Right renal cortex interstitium (tissue), 3 donors: ENCODE data around the gene KSR1. TPM values are rescaled to one million over a fixed set of nuclear protein-coding genes. Genes with fewer than 3 reads are reported as not detected.
"Not testable (repeated sequence)": the region's sequence is repeated elsewhere in the genome, so short reads cannot be mapped to it uniquely, and the experiment has no call there.

Experiments used
- DNase-seq, 3 donors: peaks; one replicate each; pipeline ENCODE4 v3.0.0-alpha.2; 2013; ENCODE audit warnings: low read depth in 3 of 3, low spot score in 2 of 3
- polyA plus RNA-seq, 3 donors: library from polyadenylated mRNA; unstranded; fragments of 120-200 nt; gene quantifications; one replicate each; pipeline ENCODE4 v1.2.1, GENCODE V29; 2013; ENCODE audit not compliant: insufficient read length in 3 of 3

Gene KSR1
- polyA plus RNA-seq = 10 to 100 TPM; 35.8 to 42.9 (median 41.6) TPM

DNA sequence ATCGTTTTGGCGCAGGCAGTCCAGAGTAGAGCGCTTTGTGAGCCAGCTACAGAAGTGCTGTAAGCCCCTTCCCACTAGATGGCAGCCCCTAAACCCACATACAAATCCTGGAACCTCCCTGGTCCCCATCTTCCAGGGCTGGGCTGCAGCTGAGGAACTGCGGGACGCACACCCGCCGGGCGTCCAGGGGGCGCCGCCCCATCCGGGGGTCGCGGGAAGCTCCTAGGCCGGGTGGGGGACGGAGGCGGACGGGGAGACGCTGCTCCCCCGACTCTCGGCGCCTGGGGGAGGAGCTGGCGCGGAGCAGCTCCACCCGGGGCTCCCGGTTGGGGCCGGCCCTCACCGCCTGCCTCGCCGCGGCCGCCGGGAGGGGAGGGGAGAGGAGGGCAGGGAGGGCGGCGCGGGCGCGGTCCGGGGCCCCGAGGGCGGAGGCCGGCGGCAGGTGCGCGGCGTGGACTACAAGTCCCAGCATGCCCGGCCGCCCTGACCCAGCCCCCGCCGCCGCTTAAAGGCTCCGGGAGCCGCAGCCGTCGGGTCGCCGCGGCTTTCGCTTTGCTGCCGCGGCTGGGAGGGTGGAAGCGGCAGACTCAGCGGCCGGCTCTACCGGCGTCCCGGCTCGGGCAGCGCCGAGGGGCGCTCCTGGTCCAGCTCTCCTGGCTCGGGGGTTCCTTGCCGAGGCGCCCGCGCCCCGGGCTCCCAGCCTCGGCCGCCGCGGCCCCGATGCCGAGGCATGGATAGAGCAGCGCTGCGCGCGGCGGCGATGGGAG lies at the start of gene KSR1:
Gene KSR1, plus strand, starts transcription at position 535 of the 767 bp plus-strand sequence. Its CDS starts 196 bp downstream, at position 731.
- DNase-seq = peak; percentile 67 to 74 (median 70)

DNA sequence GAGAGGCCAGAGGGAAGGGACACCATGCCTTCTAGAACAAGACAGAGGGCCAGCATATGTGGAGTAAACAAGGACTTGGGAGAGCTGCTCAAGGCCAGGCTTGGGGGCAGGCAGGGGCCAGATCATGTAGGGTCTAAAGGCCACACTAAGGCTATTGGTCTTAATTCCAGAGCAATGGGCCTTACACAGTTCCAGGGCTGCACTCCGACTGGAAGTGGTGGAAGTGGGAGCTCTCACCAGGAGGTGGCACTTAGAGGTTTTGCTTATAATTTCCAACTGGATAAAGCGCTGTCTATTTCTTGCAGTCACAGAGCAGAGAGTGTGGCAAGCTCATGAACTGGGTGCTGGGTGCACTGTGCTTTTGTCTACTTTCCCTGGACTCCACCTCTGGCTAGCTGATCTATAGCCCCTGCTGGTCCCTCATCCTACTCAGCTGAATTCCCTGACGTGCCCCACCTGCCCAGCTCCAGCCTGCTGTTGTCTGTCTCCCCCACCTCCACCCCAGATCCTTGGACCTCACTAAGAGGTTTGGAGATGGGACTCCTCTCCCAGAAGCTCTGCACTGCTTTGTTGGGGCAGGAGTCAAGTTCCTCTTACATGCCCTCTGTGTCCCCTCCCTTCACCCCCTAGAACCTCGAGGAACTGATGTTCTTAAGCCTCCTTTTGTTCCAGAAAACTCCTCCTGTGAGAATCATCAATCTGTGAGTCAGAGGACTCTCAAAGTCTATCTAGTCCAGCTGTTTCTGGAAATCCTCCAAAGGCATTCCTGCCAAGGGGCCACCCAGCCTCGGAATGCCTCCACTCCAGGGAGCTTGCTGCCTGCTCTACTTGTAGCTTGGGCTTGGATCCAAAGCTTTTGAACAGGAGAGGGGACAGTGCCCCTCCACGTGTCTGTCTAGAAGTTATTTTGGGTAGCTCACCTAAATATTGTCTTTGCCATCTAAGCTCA lies 48.1 kb upstream of the KSR1 start:
- DNase-seq = no peak

DNA sequence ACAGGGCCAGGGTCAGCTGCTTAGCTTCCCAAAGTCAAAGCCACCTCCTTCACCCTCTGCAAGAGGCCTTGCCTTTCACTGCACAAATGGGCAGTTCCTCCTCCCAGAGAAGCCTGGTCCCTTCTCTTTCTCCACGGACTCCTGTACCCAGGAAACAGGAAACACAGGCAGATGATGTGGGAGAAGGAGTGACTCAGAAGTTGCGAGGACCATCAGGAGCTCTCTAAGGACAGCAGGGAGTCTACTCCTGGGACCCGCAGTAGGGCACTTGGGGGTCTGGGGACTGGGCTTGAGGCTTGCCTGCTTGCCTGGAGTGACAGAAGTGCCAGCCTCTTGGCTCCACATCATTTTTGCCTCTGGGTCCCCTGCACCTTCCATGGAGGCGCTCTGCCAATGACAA lies 47.4 kb upstream of the KSR1 start:
- DNase-seq = no peak

DNA sequence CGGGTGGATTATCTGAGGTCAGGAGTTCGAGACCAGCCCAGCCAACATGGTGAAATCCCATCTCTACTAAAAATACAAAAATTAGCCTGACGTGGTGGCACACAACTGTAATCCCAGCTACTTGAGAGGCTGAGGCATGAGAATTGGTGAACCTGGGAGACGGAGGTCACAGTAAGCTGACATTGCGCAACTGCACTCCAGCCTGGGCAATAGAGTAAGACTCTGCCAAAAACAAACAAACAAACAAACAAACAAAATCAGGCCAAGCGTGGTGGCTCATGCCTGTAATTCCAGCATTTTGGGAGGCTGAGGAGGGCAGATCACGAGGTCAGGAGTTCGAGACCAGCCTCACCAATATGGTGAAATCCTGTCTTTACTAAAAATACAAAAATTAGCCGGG lies 44.1 kb upstream of the KSR1 start:
- not testable (repeated sequence) for DNase-seq

DNA sequence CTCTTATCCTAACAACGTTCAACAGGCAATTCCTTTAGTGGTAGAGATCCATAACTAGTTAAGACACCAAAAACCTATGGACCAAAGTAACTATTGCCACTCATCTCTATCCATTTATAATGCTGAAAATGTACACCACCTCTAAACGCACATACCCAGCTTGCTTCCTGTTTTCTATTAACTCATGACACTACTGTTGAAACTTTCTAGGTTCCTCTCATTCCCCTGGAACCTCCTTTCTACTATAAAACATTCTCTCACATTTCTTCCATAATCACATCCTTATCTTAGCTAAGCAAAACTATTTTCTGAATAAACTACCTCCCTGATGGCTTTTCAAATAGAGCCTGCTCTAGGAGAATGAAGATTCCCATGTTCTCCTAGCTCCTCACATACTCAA lies 42.9 kb upstream of the KSR1 start:
- no peak for DNase-seq

DNA sequence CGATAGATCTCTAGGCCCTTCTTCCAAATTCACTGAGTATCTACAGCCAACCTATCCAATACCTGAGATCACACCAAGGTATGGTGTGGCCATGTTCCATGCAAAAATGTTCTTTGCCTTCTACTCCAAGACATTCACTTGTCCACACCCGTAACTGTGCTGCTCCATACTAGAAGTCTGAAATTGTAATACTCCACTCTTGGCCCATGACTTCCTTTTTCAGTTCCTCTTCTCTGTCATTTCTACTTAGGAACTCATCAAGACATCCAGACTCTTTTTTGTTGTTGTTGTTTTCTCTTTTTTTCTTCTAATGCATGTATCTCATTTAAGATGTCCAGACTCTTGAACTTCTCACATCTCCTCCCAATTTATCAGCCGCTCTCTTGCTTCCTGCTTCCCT lies 42.5 kb upstream of the KSR1 start:
- DNase-seq = no peak

DNA sequence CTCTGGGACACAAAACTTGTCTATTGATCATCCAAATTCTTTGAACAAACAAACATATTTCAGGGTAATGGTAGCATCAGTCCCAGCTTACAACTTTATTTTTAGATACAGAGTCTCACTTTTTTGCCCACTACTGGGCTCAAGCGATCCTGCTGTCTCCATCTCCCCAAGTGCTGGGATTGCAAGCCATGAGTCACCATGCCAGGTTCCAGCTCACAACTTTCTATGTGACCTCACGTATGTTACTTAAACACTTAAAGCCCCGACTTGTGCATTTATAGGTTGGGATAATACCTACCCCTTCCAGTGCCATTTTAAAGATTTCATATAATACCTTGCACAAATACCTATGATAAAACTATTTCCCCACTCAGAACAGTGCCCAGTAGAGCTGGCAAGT lies 42.0 kb upstream of the KSR1 start:
- DNase-seq = no peak

DNA sequence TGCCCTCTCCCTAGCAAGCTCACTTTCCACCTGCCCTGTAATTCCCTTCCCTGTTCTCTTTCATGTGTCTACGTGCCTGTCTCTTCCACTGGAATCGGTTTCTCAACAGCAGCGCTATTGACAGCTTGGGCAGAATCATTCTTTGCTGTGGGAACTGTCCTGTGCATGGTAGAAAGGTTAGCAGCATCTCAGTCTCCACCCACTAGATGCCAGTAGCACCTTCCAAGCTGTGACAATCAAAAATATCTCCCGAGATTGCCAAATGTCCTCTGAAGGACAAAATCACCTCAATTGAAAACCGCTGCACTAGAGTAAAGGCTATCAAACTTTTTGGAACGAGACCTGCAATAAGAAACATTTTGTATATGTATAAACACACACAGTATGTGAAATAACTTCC lies 41.6 kb upstream of the KSR1 start:
- DNase-seq = no peak

DNA sequence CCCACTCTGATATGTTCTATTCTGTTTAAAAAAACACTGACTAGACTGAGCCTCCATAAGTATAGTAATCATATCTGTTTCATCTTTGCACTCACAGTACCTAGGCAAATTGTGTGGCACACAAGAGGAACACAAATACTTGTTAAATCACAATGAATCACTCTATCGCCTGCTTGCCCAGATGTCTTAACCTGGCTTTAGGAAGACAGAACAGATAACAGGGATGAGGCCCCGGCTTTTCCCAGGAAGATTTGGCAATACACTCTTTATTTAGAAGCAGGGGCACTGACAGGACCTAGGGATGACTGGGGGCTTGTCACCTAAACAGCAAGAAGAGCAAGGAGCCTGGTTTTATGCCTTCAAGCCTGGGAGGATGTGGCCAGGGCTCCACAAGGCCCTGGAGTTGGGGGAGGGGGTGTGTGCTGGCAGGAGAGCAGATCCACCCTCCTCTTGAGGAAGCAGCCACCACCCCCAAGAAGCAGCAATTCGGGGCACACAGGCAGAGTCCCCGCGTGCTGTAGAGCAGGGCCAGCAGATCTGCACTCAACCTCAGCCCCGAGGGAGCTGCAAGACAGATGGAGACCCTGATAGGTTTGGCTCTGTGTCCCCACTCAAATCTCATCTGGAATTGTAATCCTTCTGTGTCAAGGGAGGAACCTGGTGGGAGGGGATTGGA lies 41.0 kb upstream of the KSR1 start:
- no peak for DNase-seq

DNA sequence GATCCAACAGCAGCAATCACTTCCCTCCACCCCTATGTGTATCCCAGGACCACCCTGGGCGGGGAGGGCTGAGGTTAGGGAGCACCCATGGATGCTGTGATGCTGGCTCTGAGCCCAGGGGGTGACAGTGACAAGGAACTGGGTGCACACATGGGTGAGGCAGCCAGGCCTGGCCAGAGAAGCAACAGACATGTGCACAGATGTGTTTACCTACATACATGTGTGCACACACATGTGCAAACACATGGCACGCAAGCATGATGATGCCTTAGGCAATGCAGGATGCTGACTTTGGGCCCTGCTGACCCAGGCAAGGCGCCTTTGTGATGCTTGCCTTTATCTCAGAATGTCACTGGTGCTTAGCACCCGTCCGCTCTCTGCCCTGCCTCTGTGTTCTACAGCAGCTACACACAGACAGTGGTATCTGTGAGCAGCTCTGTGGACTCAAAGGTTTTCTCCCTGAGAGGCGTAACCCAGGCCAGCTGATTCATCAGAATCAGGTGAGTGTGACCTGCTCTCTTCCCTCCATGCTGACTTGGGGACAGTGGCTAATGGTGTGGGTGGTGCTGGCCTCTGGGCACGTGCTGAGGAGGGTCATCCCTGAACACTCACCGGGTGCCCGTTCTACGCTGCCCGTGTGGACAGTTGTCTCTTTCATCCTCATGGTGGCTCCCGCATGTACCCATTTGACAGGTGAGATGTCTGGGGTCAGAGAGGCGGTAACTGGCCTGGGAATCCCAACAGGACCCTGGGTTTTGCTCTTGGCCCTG lies 38.5 kb upstream of the KSR1 start:
- DNase-seq = no peak

DNA sequence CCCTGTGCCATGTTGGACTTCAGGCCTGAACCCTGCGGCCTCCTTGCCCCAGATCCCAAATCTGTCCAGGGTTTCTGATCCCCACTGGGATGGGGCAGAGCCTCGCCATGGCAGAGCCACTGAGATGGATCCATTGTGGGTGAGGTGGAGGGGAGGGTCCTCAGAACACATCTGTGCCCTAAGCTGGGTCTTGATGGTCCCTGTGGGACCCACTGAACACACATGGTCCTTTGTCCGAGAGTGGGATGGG lies 38.0 kb upstream of the KSR1 start:
- DNase-seq = no peak

DNA sequence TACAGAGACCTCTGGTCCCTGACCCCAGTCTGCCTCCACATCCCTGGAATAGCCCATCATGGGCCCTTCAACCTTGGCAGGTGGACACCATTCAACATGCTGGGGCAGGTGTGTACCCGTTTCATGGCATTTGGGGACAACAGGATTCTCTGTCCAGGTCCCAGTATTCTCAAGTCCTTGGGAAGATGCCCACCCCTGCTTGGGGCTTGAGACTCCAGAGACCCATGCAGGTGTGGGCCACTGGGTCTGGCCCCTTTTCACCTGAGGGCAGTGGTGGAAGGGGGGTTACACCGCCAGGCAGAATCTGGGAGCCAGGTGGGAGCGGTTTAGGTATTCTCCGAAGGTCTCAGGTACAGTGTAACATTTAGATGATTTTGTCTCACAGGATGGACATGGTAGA lies 37.1 kb upstream of the KSR1 start:
- no peak for DNase-seq

DNA sequence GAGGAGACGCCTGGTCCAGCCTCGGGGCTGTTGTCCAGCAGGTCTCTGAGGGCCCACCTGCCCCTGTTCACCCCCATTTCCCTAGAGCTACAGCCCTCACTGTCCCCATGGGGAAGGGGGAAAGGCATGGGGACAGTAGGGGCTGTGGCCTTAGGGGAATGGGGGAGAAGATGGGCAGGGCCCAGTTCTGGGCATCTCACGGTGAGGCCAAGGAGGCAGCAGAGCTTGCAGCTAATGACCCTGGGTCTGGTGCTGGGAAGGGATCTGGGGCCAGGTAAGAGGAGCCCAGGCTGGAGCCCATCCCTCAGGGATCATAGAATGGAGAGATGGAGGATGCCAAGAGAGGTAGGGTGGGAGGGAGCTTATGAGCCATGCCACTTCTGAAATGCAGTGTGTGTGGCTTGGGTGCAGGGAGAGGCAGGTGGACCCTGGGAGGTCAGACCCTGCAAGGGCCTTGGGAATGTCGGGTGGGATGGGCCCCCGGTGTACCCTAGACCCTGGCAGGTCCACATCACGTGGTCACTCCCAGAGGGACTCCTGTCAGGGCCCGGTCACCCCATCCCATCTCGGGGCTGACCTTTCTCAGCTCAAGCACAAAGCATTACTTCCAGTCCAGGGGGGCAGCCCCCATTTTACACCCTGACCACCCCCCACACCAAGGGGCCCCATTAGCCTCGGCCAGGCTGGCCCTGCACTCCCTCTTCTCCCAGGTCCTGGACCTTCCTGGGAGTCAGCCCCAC lies 35.9 kb upstream of the KSR1 start:
- DNase-seq = no peak

DNA sequence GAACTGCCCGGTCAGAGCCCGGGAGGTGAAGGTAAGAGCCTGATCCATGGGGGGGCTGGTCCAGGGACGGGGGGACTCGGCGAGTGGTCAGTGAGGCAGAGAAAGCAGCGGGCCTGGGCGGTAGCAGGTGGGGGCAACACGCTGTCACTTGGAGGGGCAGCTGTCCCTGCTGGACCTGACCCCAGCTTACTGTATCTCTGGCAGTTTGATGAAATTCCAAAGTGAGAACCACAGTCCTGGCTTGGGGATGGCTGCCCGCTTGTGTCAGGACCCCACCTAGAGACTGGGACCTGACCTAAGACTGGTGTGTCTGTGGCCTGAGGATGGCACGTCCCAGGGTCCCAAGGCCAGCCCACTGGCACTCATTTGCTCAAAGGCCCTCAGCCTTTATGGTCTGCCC lies 35.1 kb upstream of the KSR1 start:
- DNase-seq = no peak

DNA sequence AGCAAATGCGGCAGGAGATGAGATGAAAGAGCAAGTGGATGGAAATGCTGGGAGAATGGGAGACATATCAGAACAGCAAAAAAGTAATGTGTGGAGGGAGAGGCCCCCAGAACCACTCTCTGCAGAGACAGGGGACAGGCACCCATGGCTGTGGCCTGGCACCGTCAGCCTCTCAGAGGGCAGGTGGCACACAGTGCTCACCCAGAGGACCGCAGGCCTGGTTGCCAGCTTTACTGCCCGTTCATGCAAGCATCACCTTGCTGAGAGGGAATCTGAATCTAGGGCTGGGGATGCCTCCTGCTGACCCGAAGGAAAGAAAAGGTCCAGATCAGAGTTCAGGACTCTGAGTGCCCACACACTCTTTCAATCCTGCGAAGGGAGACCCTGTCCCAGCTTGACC lies 34.6 kb upstream of the KSR1 start:
- DNase-seq = not testable (repeated sequence)

DNA sequence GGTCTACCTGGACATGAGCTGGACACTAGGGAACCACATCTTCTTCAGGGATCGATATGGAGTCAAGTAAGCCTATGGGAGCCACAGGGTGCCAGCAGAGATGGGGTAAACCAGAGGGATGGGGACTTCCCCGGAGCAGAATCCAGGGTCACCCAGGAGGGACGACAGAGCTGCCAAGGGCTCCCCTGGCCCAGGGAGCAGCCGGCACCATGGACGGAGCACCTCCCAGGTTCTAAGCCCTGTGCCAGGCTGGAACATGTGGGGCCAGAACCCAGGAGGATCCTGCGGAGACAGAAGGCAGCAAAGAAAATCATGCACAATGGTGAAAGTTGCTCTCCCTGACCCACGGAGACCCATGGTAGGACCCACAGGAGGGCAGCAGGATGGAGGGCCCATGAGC lies 33.6 kb upstream of the KSR1 start:
- no peak for DNase-seq

DNA sequence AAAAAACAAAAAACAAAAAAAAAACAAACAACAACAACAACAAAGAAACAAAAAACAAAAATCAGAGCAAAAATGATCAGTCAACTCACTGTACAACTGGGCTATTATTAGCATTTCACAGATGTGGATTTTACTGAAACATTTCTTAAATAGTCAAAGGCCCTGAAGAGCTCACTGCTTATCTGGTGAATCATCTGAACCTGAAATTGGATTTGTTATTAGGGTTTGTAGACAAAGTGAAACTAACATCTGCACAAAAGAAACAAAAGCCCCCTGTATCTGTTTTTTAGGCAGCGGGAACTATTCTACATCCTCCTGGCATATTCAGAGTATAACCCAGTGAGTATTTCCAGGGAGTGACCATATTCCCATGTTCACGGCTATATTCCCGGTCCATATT lies 32.6 kb upstream of the KSR1 start:
- no peak for DNase-seq

DNA sequence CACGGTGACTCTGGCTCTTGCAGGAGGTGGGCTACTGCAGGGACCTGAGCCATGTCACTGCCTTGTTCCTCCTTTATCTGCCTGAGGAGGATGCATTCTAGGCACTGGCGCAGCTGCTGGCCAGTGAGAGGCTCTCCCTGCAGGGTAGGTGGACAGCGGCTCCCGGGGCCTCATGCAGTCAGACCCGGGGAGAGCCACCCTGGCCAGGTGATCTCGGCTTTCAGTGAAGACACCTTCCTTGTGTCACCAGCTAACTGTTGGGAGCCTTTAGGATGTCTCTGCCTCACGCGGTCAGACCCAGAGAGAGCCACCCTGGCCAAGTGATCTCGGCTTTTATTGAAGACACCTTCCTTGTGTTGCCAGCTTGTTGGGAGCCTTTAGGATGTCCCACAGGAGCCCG lies 31.7 kb upstream of the KSR1 start:
- no peak for DNase-seq

DNA sequence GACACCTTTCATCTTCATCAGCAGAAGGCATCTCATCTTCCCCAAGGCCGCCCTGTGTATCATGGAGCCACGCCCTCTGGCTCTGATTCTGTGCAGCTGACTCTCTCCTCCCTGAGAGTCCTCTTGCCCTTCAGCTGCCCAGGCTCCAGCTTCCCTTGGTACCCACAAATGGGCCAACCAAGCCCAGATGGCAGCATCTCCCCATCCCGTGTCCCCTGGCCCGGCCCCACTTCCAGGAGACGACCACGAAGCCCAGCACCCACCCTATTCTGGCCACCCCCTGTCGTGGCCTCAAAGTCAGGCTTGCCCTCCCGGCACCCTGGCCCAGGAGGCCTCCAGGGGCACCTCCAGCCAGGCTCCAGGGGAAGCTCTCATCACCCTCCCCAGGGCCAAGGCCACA lies 31.3 kb upstream of the KSR1 start:
- no peak for DNase-seq

DNA sequence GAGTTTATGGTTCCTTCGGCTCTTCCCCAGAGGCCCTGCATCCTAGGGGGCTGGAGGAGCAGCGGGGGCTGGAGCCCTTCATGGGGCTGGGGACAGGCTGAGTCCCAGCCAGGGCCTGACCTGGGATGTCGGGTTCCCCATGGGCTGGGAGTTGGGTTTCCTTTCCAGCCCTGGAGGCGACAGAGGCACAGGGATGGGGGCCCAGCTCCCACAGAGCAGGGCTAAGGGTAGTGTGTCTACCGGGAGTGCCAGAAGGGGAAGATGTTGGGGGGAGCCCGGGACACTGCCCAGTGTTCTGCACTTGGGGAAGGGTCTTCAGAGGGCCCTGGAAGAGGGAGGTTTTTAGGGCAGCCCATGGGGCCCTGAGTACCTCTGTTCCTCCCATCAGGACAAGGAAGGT lies 30.7 kb upstream of the KSR1 start:
- DNase-seq = not testable (repeated sequence)
